GM23338 (cell line): ENCODE measurements around the gene GRIA1. TPM values are rescaled to one million over a fixed set of nuclear protein-coding genes. Genes with fewer than 3 reads are reported as not detected.

ENCODE experiments used
- ATAC-seq: fragments of 200-7000 bp; cut with Tn5 transposase; 3 replicates; pipeline ENCODE4 v1.9.1; 2020
- DNase-seq: peaks from one replicate; pipeline ENCODE4 v3.0.0-alpha.2; 2015; ENCODE audit warnings: low spot score
- H2AFZ ChIP-seq: fragments of 200-600 bp; sonication (generic); 2 replicates; pipeline ENCODE4 v1.8.0; 2016; ENCODE audit warnings: antibody characterized with exemption, mild to moderate bottlenecking, moderate library complexity
- H3F3A ChIP-seq: fragments of 200-600 bp; sonication (generic); replicated peaks from 2 replicates; pipeline ENCODE4 v1.8.0; 2017; ENCODE audit warnings: antibody characterized with exemption, mixed run types, low read depth
- H3K27ac ChIP-seq: fragments of 200-600 bp; sonication (generic); 2 replicates; pipeline ENCODE4 v1.6.1; 2016; ENCODE audit warnings: low read depth
- H3K27me3 ChIP-seq: fragments of 200-600 bp; sonication (generic); 2 replicates; pipeline ENCODE4 v1.8.0; 2016; ENCODE audit warnings: mild to moderate bottlenecking, mixed run types, moderate library complexity; ENCODE audit not compliant: insufficient read depth
- H3K36me3 ChIP-seq: fragments of 200-600 bp; sonication (generic); 2 replicates; pipeline ENCODE4 v1.8.0; 2016; ENCODE audit warnings: mild to moderate bottlenecking; ENCODE audit not compliant: insufficient read depth
- H3K4me1 ChIP-seq: fragments of 200-600 bp; sonication (generic); 2 replicates; pipeline ENCODE4 v1.8.0; 2016; ENCODE audit warnings: mild to moderate bottlenecking, moderate library complexity; ENCODE audit not compliant: insufficient read depth
- H3K4me2 ChIP-seq: fragments of 200-600 bp; sonication (generic); 2 replicates; pipeline ENCODE4 v1.7.1; 2017; ENCODE audit warnings: mixed run types
- H3K4me3 ChIP-seq: fragments of 200-600 bp; sonication (generic); 2 replicates; pipeline ENCODE4 v1.6.1; 2016; ENCODE audit warnings: mixed run types
- H3K79me2 ChIP-seq: fragments of 200-600 bp; sonication (generic); replicated peaks from 2 replicates; pipeline ENCODE4 v1.8.0; 2017; ENCODE audit warnings: mild to moderate bottlenecking; ENCODE audit not compliant: insufficient read depth
- H3K9me2 ChIP-seq: fragments of 200-600 bp; sonication (generic); 2 replicates; pipeline ENCODE4 v1.8.0; 2017; ENCODE audit not compliant: insufficient read depth
- H4K20me1 ChIP-seq: fragments of 200-600 bp; sonication (generic); replicated peaks from 2 replicates; pipeline ENCODE4 v1.8.0; 2017; ENCODE audit warnings: mild to moderate bottlenecking; ENCODE audit not compliant: insufficient read depth
- H3K27ac Mint-ChIP-seq: 2 replicates; pipeline ENCODE4 v1.8.0; 2020; ENCODE audit warnings: inconsistent platforms, mild to moderate bottlenecking, moderate library complexity, mixed read lengths
- H3K27me3 Mint-ChIP-seq: 3 replicates; pipeline ENCODE4 v1.8.0; 2022; ENCODE audit warnings: low read depth, mild to moderate bottlenecking, moderate library complexity, mixed read lengths, inconsistent platforms; ENCODE audit not compliant: insufficient read depth, poor library complexity
- H3K36me3 Mint-ChIP-seq: 3 replicates; pipeline ENCODE4 v1.8.0; 2021; ENCODE audit warnings: low read depth, mild to moderate bottlenecking, inconsistent platforms, moderate library complexity, mixed read lengths
- H3K4me1 Mint-ChIP-seq: 3 replicates; pipeline ENCODE4 v1.8.0; 2020; ENCODE audit warnings: mild to moderate bottlenecking, inconsistent platforms, mixed read lengths
- H3K4me3 Mint-ChIP-seq: 3 replicates; pipeline ENCODE4 v1.8.0; 2021; ENCODE audit warnings: moderate library complexity, mild to moderate bottlenecking, inconsistent platforms, mixed read lengths
- H3K9me3 Mint-ChIP-seq: 3 replicates; pipeline ENCODE4 v1.8.0; 2020; ENCODE audit warnings: moderate library complexity, mild to moderate bottlenecking, inconsistent platforms, mixed read lengths
- CREB1 ChIP-seq: fragments of 250-450 bp; sonication (Bioruptor Pico); IDR thresholded peaks from 2 replicates; pipeline ENCODE4 v1.5.0; 2020; ENCODE audit warnings: low read depth, mild to moderate bottlenecking, moderate library complexity
- EZH2phosphoT487 ChIP-seq: fragments of 200-600 bp; sonication (generic); IDR thresholded peaks from one replicate; pipeline ENCODE4 v1.8.1; 2018; ENCODE audit warnings: antibody characterized with exemption; ENCODE audit not compliant: unreplicated experiment
- NANOG ChIP-seq: IDR thresholded peaks from 2 replicates; pipeline ENCODE4 v1.6.1; 2016; ENCODE audit warnings: antibody characterized with exemption, borderline replicate concordance
- POLR2AphosphoS5 ChIP-seq: IDR thresholded peaks from 2 replicates; pipeline ENCODE4 v1.6.1; 2016; ENCODE audit warnings: antibody characterized with exemption, low read depth
- STAT1 ChIP-seq: IDR thresholded peaks from one replicate; pipeline ENCODE4 v1.6.1; 2016; ENCODE audit warnings: antibody characterized with exemption; ENCODE audit not compliant: unreplicated experiment
- ZNF114 ChIP-seq: fragments of 250-450 bp; sonication (Bioruptor Pico); IDR thresholded peaks from 2 replicates; pipeline ENCODE4 v1.5.0; 2020; ENCODE audit warnings: mild to moderate bottlenecking, moderate library complexity
- polyA plus RNA-seq: library from polyadenylated mRNA; unstranded; fragments of >200 nt; fragmentation: Nextera tagmentation; extraction: Ambion mirVana; gene quantifications from 2 replicates; pipeline ENCODE4 v1.2.1, GENCODE V29; 2016
- total RNA-seq: library from RNA; depleted of rRNA; stranded (reverse); fragments of >200 nt; shearing (Covaris generic); gene quantifications from 2 replicates; pipeline ENCODE4 v1.2.3, GENCODE V29; 2014
- TF ChIP-seq, protein P1 (sequence below), 2 experiments: fragments of 200-600 bp in 1 of 2; sonication (generic) in 1 of 2; conservative IDR thresholded peaks; 2 replicates each; pipeline versions ENCODE4 v1.5.1 to v1.6.1; 2016 to 2017; ENCODE audit warnings: antibody characterized with exemption in 2 of 2, low read depth in 2 of 2, mild to moderate bottlenecking in 2 of 2, moderate library complexity in 1 of 2
- TF ChIP-seq, protein P2 (sequence below): IDR thresholded peaks from one replicate; pipeline ENCODE4 v1.6.1; 2018; ENCODE audit warnings: antibody characterized with exemption; ENCODE audit not compliant: unreplicated experiment
- TF ChIP-seq, protein P3 (sequence below): IDR thresholded peaks from 2 replicates; pipeline ENCODE4 v1.6.1; 2016; ENCODE audit warnings: antibody characterized with exemption

GRIA1 gene
- total and polyA plus RNA-seq, 2 experiments from 2014 or later = 1.0 to 1.7 TPM

DNA sequence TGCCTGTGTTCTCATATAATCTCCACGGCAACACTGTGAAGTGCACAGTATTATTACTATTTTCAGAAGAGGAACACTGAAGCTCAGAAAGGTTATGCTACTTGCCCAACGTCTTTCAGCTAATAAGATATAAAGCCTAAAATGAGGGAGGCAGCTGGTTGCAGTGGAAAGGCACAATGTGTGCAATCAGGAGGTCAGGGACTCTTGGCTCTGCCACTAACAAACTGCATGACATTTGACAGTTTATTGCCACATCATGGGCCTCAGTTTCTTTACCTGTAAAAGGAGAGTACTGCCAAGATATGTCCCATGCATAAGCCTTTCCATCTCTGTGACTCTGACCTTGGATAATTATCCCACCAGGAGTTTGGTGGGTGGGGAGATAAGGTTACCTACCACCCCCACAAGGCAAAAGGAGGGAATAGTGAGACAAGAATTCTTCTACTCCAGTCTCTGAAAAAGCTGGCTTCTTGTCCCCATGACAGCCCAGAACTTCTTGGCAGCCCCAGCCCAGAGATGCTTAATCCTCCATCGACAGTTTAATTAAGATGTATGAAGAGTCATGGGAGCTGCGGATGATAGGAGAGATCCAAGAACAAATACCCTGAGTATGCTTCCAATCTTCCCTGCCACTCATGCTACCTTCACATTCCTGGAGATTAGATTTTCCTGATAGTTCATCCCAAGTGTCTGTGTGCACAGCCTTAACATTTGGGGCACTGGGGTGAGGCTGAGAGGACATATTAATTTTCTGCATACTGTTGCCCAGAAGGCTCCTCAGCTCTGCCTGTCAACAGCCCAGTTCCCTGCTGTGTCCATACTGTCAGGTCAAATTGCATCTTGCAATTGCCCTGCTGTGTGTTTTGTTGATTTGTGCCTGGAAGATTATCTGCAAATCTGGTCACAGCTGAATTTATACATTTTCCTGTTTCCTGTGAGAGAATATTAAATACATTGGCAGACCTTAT, 277.0 kb downstream of the GRIA1 start:
- Mint-ChIP-seq H3K27ac (no peak overlapping the region), H3K4me1 (peaks cover 8% of the 10 kb centered on the region; the same call in 2 of the 3 replicates), H3K27me3 (no peaks in the 10 kb centered on the region), H3K36me3 (no peaks in the 10 kb centered on the region), H3K9me3 (no peaks in the 10 kb centered on the region), H3K4me3 (no peak overlapping the region)
- Histone ChIP-seq H3K4me1 (peaks cover 4% of the 10 kb centered on the region), H3K36me3 (no peaks in the 10 kb centered on the region), H3K4me3 (no peak overlapping the region), H3K27me3 (no peaks in the 10 kb centered on the region), H3K4me2 (no peak overlapping the region), H3K9me2 (peaks cover 2% of the 10 kb centered on the region; the same call in 1 of the 2 replicates), H3F3A (no peaks in the 10 kb centered on the region), H3K27ac (no peak overlapping the region), H3K79me2 (no peaks in the 10 kb centered on the region), H2AFZ (no peak overlapping the region), H4K20me1 (no peaks in the 10 kb centered on the region)
- no peak for DNase-seq
- TF ChIP-seq ZNF114 (CRISPR knock-in tag) (no peak), NANOG (no peak), POLR2AphosphoS5 (no peak), EZH2phosphoT487 (no peak), CREB1 (CRISPR knock-in tag) (no peak), STAT1 (no peak)
- TF ChIP-seq, protein P1, sequence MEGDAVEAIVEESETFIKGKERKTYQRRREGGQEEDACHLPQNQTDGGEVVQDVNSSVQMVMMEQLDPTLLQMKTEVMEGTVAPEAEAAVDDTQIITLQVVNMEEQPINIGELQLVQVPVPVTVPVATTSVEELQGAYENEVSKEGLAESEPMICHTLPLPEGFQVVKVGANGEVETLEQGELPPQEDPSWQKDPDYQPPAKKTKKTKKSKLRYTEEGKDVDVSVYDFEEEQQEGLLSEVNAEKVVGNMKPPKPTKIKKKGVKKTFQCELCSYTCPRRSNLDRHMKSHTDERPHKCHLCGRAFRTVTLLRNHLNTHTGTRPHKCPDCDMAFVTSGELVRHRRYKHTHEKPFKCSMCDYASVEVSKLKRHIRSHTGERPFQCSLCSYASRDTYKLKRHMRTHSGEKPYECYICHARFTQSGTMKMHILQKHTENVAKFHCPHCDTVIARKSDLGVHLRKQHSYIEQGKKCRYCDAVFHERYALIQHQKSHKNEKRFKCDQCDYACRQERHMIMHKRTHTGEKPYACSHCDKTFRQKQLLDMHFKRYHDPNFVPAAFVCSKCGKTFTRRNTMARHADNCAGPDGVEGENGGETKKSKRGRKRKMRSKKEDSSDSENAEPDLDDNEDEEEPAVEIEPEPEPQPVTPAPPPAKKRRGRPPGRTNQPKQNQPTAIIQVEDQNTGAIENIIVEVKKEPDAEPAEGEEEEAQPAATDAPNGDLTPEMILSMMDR (conservative IDR thresholded peaks at IDR 0.05; ENCODE audit: low read depth in 2 of 2) = no peak
- TF ChIP-seq, protein P2, sequence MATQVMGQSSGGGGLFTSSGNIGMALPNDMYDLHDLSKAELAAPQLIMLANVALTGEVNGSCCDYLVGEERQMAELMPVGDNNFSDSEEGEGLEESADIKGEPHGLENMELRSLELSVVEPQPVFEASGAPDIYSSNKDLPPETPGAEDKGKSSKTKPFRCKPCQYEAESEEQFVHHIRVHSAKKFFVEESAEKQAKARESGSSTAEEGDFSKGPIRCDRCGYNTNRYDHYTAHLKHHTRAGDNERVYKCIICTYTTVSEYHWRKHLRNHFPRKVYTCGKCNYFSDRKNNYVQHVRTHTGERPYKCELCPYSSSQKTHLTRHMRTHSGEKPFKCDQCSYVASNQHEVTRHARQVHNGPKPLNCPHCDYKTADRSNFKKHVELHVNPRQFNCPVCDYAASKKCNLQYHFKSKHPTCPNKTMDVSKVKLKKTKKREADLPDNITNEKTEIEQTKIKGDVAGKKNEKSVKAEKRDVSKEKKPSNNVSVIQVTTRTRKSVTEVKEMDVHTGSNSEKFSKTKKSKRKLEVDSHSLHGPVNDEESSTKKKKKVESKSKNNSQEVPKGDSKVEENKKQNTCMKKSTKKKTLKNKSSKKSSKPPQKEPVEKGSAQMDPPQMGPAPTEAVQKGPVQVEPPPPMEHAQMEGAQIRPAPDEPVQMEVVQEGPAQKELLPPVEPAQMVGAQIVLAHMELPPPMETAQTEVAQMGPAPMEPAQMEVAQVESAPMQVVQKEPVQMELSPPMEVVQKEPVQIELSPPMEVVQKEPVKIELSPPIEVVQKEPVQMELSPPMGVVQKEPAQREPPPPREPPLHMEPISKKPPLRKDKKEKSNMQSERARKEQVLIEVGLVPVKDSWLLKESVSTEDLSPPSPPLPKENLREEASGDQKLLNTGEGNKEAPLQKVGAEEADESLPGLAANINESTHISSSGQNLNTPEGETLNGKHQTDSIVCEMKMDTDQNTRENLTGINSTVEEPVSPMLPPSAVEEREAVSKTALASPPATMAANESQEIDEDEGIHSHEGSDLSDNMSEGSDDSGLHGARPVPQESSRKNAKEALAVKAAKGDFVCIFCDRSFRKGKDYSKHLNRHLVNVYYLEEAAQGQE = no peak
- TF ChIP-seq, protein P3, sequence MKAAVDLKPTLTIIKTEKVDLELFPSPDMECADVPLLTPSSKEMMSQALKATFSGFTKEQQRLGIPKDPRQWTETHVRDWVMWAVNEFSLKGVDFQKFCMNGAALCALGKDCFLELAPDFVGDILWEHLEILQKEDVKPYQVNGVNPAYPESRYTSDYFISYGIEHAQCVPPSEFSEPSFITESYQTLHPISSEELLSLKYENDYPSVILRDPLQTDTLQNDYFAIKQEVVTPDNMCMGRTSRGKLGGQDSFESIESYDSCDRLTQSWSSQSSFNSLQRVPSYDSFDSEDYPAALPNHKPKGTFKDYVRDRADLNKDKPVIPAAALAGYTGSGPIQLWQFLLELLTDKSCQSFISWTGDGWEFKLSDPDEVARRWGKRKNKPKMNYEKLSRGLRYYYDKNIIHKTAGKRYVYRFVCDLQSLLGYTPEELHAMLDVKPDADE = no peak
- ATAC-seq = no peak
